Measurements from ENCODE around the gene RBFOX1.

DNA sequence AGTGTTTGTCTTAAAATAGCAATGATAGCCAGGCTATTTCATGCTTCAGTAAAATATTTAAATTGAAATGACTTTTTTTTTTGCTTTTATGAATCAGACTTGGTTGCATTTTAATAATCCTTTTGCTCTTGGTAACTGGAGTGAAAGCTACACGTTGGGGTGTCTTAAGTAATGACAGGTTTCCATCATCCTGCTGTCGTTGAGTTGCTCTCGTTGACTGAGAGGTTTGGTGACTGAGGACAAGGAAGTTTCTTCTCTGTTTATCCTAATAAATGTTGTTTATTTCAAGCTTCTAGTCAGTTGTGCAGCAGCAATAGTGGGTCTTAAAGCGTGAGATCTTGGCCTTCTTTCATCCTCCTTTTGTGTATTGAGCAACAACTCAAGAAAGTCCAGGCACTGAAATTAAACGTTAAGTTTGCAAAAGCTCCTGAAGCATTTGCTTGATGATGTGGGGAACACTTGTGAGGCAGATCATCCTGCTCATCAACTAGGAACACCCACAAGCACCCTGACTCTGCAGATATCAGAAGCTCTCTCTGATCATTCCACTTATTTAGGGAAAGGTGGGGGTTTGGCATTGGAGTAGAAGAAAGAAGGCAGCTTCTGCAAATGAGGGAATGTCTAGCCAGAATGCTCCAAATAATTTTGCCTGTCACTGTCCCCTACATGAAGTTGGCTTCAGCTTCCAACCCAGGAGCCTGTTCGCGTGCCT lies 179.1 kb downstream of the RBFOX1 start:
- TF ChIP-seq, protein P1, sequence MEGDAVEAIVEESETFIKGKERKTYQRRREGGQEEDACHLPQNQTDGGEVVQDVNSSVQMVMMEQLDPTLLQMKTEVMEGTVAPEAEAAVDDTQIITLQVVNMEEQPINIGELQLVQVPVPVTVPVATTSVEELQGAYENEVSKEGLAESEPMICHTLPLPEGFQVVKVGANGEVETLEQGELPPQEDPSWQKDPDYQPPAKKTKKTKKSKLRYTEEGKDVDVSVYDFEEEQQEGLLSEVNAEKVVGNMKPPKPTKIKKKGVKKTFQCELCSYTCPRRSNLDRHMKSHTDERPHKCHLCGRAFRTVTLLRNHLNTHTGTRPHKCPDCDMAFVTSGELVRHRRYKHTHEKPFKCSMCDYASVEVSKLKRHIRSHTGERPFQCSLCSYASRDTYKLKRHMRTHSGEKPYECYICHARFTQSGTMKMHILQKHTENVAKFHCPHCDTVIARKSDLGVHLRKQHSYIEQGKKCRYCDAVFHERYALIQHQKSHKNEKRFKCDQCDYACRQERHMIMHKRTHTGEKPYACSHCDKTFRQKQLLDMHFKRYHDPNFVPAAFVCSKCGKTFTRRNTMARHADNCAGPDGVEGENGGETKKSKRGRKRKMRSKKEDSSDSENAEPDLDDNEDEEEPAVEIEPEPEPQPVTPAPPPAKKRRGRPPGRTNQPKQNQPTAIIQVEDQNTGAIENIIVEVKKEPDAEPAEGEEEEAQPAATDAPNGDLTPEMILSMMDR (conservative IDR thresholded peaks at IDR 0.05 in 1 of 2, IDR thresholded peaks at IDR 0.05 in 1 of 2; ENCODE audit: extremely low read depth in 1 of 2, insufficient read depth in 1 of 2, low read depth in 1 of 2, low read length in 2 of 2) = no peak
- no peak for TF ChIP-seq EZH2 (IDR thresholded peaks at IDR 0.05; ENCODE audit: borderline replicate concordance, low read length)

Measured in mammary epithelial cell (primary cell).